Dendritic cell treated with granulocyte-macrophage colony-stimulating factor and Interleukin-4, amounts not matched to agents 40 ng/mL and 50 ng/mL, for 4 days (primary cell): Measurements from ENCODE around the gene NENF.

Experiments used
- H3K27ac Mint-ChIP-seq: one replicate; pipeline ENCODE4 v1.8.0; 2022; ENCODE audit warnings: mild to moderate bottlenecking, mixed read lengths
- H3K27me3 Mint-ChIP-seq: one replicate; pipeline ENCODE4 v1.8.0; 2022; ENCODE audit warnings: mild to moderate bottlenecking, mixed read lengths
- H3K36me3 Mint-ChIP-seq: one replicate; pipeline ENCODE4 v1.8.0; 2022; ENCODE audit warnings: low read depth, mixed read lengths
- H3K4me1 Mint-ChIP-seq: one replicate; pipeline ENCODE4 v1.8.0; 2022; ENCODE audit warnings: low read depth, mixed read lengths
- H3K4me3 Mint-ChIP-seq: one replicate; pipeline ENCODE4 v1.8.0; 2022; ENCODE audit warnings: mild to moderate bottlenecking, moderate library complexity, mixed read lengths
- H3K9me3 Mint-ChIP-seq: one replicate; pipeline ENCODE4 v1.8.0; 2022; ENCODE audit warnings: mixed read lengths
- intact Hi-C: fragments of 100-400 bp; cut with micrococcal nuclease; formaldehyde crosslinking; loops from one replicate; pipeline ENCODE4 v1.15.0; 2022

NENF gene

GRCh38 chr1:212458817-212459216 lies 26.1 kb downstream of the NENF start:
- peaks cover 8% of the 10 kb centered on the region for H3K9me3 Mint-ChIP-seq
- intact Hi-C loops, result loop anchor here (5.0 to 10.0 kb wide), 4 partner anchors 92 to 774 kb away; no protein-coding TSS in a partner anchor
- peaks cover 7% of the 10 kb centered on the region for H3K27me3 Mint-ChIP-seq
- no peaks in the 10 kb centered on the region for H3K36me3 Mint-ChIP-seq
- H3K4me1 Mint-ChIP-seq, result peaks cover 8% of the 10 kb centered on the region
- H3K4me3 Mint-ChIP-seq, result no peak overlapping the region
- no peak overlapping the region for H3K27ac Mint-ChIP-seq

- H3K4me3 Mint-ChIP-seq, result no peak overlapping the region
- H3K4me1 Mint-ChIP-seq, result peaks cover 8% of the 10 kb centered on the region
- H3K27ac Mint-ChIP-seq, result no peak overlapping the region
- H3K9me3 Mint-ChIP-seq, result peaks cover 8% of the 10 kb centered on the region
- intact Hi-C loops, result loop anchor here (5.0 to 10.0 kb wide), 4 partner anchors 92 to 775 kb away; no protein-coding TSS in a partner anchor
- no peaks in the 10 kb centered on the region for H3K36me3 Mint-ChIP-seq
- peaks cover 4% of the 10 kb centered on the region for H3K27me3 Mint-ChIP-seq
Observed at GRCh38 chr1:212459656-212460055, 26.9 kb downstream of the NENF start.

DNA sequence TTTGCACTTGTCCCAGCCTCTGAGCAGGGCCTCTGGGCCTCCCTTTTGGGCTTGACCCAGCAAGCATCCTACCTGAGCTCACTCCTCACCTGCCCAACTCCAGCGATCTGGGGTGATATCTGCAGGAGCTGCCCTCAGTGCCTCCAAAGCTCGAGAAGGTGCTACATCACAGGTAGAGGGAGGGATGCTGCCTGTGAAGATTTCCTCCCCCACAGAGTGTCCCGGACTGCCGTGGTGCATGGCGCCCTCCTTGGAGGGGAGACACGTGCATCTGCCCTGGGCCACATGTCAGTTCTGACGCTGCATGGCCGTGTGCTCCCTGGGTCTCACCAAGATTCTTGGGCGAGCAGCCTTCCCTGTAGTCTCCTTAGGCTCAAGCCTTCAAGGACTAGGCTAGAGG lies 27.7 kb downstream of the NENF start:
- no peaks in the 10 kb centered on the region for H3K36me3 Mint-ChIP-seq
- no peak overlapping the region for H3K27ac Mint-ChIP-seq
- no peak overlapping the region for H3K4me3 Mint-ChIP-seq
- H3K27me3 Mint-ChIP-seq, result peaks cover 4% of the 10 kb centered on the region
- intact Hi-C loops, result no loop called here
- peaks cover 8% of the 10 kb centered on the region for H3K9me3 Mint-ChIP-seq
- peaks cover 8% of the 10 kb centered on the region for H3K4me1 Mint-ChIP-seq

DNA sequence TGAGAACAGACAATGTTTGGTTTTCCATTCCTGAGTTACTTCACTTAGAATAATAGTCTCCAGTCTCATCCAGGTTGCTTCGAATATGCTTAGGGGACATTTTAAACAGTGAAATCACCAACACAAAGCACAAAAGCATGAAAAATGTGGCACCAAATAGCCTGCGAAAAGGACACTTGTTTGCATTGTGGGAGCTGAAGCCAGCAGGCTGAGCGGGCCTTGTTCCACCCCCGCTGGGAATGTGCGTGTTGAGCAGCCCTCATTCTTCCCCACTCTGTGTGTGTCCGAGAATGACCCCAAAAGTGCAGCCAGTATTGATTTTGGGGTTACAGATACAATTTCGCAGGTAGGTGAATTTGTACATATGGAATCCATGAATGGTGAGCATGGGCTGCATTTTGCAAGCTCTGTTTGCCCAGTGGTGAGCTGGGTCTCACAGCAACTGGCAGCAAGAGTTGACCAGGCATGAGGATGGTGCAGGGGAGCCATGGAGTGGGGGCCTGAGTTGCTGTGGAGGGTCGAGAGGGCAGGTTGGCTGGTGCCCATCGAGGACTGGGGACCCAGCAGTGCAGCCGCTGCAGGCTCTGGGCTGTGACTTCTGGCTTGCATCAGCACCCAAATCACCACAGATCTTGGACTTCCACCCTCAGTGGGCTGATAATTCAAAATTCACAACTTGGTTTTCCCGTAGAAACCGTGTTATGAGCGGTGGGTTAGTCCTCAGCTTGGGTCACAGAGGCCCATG lies 29.4 kb downstream of the NENF start:
- H3K4me1 Mint-ChIP-seq, result peaks cover 8% of the 10 kb centered on the region
- no peak overlapping the region for H3K4me3 Mint-ChIP-seq
- H3K9me3 Mint-ChIP-seq, result peaks cover 8% of the 10 kb centered on the region
- H3K36me3 Mint-ChIP-seq, result no peaks in the 10 kb centered on the region
- peaks cover 6% of the 10 kb centered on the region for H3K27me3 Mint-ChIP-seq
- intact Hi-C loops, result no loop called here
- no peak overlapping the region for H3K27ac Mint-ChIP-seq

DNA sequence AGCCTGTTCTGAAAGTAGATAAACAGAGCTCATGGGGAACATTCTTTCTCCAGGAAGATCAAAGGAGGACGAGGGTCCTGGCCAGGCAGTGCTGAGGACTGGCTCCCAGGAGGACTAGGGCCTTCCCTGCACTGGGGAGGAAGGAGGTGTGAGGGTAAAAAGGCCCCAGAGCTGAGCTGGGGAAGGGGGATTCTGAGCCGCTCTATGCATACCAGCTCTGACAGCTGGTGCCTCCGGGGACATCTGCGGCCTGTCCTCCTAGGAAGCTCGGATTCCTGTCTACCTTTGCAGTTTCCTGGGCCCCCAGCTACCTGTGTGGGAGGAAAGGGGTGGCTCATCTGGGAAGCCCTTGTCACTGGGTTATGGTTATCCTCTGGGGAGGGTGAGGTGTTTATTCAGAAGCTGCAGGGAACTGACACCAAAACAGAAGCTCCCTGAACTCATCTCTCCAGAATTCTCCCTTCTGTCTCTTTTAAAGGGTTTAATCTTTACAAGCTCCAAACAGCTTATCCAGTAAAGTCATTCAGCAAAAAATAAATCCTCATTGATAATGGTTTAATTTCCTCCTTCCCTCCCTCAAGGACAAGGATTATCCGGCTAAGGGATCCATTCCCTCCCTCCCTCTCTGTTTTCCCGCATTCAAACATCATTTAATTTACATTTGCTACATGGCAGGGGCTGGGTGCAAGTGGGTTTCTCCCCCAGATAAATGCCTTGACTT lies 31.0 kb downstream of the NENF start:
- Mint-ChIP-seq H3K4me3 (no peak overlapping the region), H3K9me3 (no peaks in the 10 kb centered on the region), H3K27me3 (peaks cover 2% of the 10 kb centered on the region), H3K27ac (no peak overlapping the region), H3K36me3 (no peaks in the 10 kb centered on the region), H3K4me1 (no peaks in the 10 kb centered on the region)
- intact Hi-C loops, result no loop called here

GRCh38 chr1:212465311-212465710 lies 32.6 kb downstream of the NENF start:
- no peaks in the 10 kb centered on the region for H3K36me3 Mint-ChIP-seq
- H3K4me3 Mint-ChIP-seq, result no peak overlapping the region
- intact Hi-C loops, result no loop called here
- H3K27ac Mint-ChIP-seq, result no peak overlapping the region
- no peaks in the 10 kb centered on the region for H3K4me1 Mint-ChIP-seq
- H3K27me3 Mint-ChIP-seq, result peaks cover 9% of the 10 kb centered on the region
- H3K9me3 Mint-ChIP-seq, result no peaks in the 10 kb centered on the region

GRCh38 chr1:212466437-212466836 lies 33.7 kb downstream of the NENF start:
- intact Hi-C loops, result no loop called here
- Mint-ChIP-seq H3K9me3 (no peaks in the 10 kb centered on the region), H3K27ac (no peak overlapping the region), H3K4me3 (no peak overlapping the region), H3K36me3 (no peaks in the 10 kb centered on the region), H3K27me3 (peaks cover 9% of the 10 kb centered on the region), H3K4me1 (no peaks in the 10 kb centered on the region)

DNA sequence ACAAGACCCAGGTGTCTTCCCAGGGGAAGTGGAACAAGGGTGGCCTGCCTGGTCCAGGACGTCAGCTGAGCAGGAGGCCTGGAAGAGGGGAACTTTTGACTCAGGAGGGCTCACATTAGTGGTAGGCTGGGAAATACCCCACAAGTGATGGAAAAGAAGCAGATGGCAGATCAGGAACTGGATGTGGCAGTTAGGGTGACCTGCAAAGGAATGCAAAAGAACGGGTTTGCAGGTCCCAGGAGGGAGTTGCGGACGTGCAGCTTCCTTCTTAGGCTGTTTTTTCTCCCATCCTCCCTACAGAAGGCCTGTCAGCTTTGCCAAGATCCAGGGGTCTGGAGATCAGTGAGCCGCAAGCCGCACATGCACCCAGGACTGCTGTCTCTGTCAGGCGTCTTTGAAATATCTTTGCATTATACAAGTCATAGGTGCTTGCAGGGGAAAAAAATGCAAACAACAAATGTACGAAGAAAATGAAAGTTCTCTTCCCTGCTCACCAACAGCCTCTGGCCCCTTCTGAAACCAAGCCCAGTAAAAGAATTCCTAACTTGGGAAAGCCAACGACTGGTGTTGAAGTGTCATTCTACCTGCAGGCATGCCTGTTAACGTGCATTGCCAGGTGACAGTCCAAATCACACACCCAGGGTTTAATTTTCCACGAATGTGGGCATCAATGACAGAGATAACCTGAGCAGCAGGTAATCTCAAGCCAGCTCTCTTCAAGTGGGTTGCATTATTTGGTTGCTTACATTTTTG lies 34.4 kb downstream of the NENF start:
- Mint-ChIP-seq H3K27me3 (peaks cover 9% of the 10 kb centered on the region), H3K27ac (no peak overlapping the region), H3K36me3 (no peaks in the 10 kb centered on the region), H3K9me3 (no peaks in the 10 kb centered on the region), H3K4me3 (no peak overlapping the region), H3K4me1 (no peaks in the 10 kb centered on the region)
- intact Hi-C loops, result no loop called here

- Mint-ChIP-seq H3K36me3 (no peaks in the 10 kb centered on the region), H3K9me3 (no peaks in the 10 kb centered on the region), H3K4me3 (no peak overlapping the region), H3K4me1 (no peaks in the 10 kb centered on the region), H3K27ac (no peak overlapping the region), H3K27me3 (peaks cover 11% of the 10 kb centered on the region)
- intact Hi-C loops, result no loop called here
Observed at GRCh38 chr1:212467843-212468482, 35.2 kb downstream of the NENF start.

DNA sequence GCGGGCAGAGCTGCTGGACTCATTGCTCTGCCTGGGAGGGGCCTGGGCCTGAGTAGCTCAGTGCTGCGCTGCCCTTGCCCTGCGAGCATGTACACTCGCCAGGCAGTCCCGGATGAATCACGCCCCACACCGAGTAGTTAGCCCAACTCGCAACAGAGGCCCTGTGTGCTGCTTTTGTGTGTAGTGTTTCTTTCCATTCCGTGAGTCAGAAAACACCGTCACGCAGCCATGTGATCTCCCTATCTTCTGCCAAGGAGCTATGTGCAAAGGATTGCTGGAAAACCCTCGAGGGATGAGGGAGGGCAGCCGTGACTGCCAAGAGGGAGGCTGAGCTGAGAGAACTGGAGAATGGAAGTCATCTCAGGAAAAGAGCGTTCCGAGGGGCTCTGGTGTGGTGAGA lies 37.3 kb downstream of the NENF start:
- H3K27ac Mint-ChIP-seq, result no peak overlapping the region
- H3K27me3 Mint-ChIP-seq, result peaks cover 15% of the 10 kb centered on the region
- H3K4me1 Mint-ChIP-seq, result no peaks in the 10 kb centered on the region
- no peaks in the 10 kb centered on the region for H3K9me3 Mint-ChIP-seq
- H3K36me3 Mint-ChIP-seq, result no peaks in the 10 kb centered on the region
- intact Hi-C loops, result no loop called here
- H3K4me3 Mint-ChIP-seq, result no peak overlapping the region

GRCh38 chr1:212471286-212471685 lies 38.6 kb downstream of the NENF start:
- intact Hi-C loops, result no loop called here

GRCh38 chr1:212471891-212472675 lies 39.4 kb downstream of the NENF start:
- H3K4me3 Mint-ChIP-seq, result no peak overlapping the region
- H3K36me3 Mint-ChIP-seq, result no peaks in the 10 kb centered on the region
- intact Hi-C loops, result no loop called here
- H3K27me3 Mint-ChIP-seq, result peaks cover 18% of the 10 kb centered on the region
- no peaks in the 10 kb centered on the region for H3K9me3 Mint-ChIP-seq
- no peak overlapping the region for H3K27ac Mint-ChIP-seq
- peaks cover 4% of the 10 kb centered on the region for H3K4me1 Mint-ChIP-seq

More at GRCh38 chr1:212471286-212471685, 38.6 kb downstream of the NENF start:
- Mint-ChIP-seq H3K36me3 (no peaks in the 10 kb centered on the region), H3K27ac (no peak overlapping the region), H3K4me3 (no peak overlapping the region), H3K4me1 (no peaks in the 10 kb centered on the region), H3K9me3 (no peaks in the 10 kb centered on the region), H3K27me3 (peaks cover 17% of the 10 kb centered on the region)

- intact Hi-C loops, result loop anchor here (1.0 kb wide), 1 partner anchor 132 kb away; no protein-coding TSS in a partner anchor
- Mint-ChIP-seq H3K9me3 (no peaks in the 10 kb centered on the region), H3K4me3 (no peak overlapping the region), H3K4me1 (peaks cover 21% of the 10 kb centered on the region), H3K27me3 (peaks cover 22% of the 10 kb centered on the region), H3K27ac (no peak overlapping the region), H3K36me3 (no peaks in the 10 kb centered on the region)
Observed at GRCh38 chr1:212473729-212474128, 41.0 kb downstream of the NENF start.
